DLD1 (cell line): ENCODE measurements around the gene INKA2.

Source experiments
- in situ Hi-C: cut with HindIII; loops from 2 replicates; pipeline ENCODE4 v1.10.0; 2017; ENCODE audit warnings: low sequenced_read_pairs

The INKA2 gene

DNA sequence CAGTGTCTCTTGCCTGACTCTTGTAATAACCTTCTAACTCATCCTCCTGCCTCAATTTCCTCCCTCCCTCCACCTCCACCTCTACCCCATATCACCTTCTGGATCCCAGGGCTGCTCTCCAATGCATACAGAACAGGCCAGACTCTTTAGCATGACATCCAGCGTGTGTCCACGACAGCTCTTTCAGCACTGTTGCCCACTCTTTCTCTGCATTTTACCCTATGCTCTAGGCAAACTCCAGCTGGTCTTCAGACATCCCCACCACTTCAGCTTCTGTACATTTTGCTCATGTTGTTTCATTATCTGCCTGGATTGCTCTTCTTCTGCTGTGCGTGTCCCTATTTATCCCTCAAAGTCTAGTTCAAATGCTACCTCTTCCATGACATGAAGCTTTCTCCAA lies 4.8 kb downstream of the INKA2 start:
- in situ Hi-C loops = no loop called here

DNA sequence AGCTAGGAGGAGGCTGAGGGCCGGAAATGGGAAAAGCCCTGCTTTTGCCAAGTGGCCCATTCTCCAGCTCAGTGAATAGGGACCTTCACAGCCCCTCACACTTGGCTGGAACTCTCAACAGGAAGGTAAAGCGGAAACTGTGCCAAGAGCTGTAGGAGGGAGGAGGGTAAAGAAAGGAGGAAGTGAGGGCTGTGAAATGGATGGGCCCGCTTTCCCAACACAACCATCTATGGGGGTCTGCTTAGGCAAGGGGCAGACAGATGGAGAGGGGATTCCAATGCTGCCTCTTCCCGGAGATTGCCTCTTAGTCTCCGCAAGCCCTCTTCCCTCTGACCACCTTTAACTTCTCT lies 5.2 kb downstream of the INKA2 start:
- in situ Hi-C loops = no loop called here

DNA sequence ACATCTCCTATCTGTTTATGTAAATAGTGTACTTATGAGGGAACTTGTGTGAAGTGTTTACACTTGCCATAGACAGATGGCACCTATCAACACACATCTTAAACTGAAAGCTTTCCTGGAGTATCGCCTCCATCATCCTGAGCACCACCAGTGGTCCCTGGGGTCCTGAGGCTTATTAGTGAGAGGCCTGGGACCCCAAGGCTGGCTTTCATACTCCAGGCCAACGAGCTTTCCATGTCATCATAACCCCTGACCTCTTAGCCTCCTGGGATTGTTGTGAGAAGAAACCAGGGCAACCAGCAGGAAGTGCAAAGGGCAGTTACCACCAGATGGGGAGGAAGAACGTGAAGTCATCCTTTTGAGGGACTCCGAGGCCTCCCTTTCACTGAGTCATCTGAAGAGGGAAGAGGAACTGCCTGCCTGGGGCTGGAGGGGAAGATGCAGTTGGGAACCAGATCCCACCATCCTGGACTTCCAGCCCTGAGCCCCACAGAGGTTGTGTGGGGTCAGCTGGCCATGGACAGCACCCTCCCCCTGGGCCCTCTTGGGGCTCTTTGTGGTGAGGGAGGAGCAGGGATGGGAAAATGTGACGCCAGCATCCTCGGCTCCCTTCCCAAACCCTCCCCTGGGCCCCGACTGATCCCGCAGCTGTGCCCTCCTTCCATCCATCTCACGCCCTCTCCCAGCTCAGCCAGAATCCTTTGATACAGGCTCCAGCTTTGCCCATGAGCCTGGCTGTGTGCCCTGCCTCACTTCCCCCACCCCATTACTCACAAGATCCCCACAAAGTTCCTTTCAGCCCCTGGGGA lies 5.8 kb downstream of the INKA2 start:
- in situ Hi-C loops = no loop called here

DNA sequence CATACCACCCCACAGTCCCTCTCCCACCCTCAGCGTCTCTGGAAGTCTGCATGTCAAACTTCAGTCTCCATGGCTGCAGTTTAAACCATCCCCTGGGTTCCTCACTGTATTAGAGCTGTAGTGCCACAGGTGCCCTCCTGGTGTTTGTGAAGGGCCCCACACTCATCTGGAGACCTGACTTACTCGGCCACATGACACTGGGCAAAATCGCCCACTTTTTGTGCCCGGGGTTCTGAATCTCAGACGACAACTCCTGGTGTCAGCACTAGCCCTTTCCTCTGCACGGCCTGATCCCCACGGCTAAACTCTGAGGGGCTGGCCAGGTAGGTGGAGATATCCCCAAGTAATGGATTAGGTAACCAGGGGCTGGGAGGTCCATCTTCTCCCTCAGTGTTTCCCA lies 6.5 kb downstream of the INKA2 start:
- in situ Hi-C loops = no loop called here

DNA sequence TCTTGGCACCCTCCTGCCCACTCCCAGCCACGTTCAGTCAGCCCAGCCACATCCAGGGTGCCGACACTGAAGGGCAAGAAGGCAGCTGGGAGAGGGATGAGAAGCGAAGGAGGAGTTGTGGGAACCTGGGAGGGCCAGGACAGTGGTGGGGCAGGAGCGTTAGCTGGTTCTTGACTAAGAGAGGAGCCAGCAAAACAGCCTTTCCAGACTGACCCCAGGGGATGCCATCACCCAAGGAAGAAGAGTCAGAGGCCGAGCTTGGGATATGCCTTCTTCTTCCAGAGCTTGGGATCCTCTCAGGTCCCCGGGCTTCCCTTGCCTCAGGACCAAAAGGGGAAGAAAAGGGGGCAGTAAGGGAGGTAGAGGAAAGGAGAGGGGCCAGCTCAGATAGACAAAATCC lies 7.2 kb downstream of the INKA2 start:
- in situ Hi-C loops = no loop called here

DNA sequence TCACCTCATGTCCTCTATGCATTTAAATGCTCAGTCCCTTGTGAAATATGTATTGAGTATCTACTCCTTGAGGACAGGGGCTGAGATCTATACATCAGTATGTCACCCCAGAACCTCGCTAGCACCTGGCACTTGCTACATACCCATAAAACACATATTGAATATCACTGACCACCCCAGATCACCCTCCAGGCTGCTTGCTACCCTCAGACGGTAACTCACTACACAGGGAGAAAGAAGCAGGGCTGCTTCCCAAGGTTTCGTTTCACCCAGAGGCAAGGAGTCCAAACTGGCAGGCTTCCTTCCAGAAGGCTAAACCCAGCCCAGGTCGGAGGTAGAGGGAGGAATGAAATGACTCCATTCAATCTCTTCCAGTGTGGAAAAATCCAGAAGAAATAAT lies 8.5 kb downstream of the INKA2 start:
- in situ Hi-C loops = no loop called here

DNA sequence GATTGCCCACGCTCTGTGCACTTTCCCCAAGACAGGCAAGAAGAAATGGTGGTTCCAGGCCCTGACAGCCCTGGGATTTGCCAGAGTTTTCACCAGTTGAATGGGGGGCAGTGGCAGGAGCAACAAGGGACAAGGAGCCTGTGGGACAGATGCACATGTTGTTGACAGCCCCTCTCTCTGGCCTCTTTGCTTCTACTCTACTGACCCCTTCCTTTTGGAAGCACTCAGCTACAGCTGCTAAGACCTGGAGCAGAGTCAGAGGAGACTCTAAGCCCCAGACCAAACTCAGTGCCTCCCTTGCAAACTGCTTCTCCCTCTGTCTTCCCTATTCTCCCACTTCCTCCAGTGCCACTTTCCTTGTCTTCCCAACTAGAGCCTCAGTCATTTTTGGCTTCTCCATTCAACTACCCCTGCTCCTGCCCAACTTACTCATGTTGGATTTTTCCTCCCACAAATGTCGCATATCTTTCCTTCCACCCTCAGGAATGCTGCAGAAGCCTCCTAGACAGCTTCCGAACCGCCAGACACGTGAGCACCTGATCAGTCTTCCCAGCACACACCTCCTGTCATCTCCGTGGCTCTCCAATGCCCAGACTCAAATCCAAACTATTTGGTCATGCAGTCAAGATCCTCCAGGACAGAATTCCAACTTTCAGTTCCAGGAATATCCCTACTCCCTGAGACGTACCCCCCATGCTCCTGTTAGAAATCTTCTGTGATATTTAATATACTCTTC lies 9.1 kb downstream of the INKA2 start:
- in situ Hi-C loops = no loop called here

DNA sequence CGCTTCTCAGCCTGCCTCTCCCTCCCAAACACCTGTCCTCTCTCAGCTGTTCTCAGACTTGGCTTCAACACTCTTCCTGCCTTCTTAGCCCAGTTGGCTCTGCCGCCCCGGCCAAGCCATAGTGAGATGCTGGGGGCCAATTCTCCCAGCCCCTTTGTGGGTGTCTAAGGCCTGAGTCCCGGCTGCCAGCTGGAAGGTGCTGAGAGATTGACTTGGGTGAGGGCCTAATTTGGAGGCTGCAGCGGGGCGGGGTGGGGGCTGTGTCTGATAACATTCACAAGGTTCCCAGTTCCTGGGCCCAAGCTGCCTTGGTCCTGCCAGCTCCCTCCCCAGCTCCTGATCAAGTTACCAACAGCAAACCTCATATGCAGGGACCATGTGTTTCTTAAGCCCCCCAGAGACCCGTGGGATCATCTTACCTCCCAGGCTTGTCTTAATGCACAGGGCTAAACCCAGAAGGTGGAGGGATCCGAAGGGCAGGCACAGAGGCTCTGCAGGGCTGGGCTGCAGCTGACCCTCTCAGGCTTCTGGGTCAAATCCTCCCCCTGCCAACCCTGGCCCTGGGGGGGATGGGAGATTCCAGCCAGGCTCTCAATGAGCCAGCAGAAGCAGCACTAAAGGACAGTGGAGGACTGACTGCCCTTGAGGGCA lies 9.8 kb downstream of the INKA2 start:
- in situ Hi-C loops = no loop called here

DNA sequence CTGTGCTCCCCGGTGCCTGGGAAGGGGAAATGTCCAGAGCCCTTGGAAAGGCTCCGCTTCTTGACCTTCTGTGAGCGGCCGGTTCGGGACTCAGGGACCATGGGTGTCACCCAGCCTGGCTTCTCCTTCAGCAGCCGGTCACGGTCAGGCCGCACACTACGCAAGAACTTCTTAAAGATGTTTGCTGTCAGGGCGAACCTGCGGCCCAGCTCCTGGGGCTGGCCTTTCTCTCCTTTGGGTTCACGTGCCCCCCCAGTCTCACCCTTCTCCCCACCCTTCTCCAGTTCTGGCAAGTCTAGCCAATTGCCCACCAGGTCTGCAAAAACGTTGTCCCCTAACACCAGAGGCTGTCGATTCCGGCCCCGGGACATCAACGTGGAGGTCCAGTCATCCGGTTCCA lies 12.1 kb downstream of the INKA2 start:
- in situ Hi-C loops = no loop called here

DNA sequence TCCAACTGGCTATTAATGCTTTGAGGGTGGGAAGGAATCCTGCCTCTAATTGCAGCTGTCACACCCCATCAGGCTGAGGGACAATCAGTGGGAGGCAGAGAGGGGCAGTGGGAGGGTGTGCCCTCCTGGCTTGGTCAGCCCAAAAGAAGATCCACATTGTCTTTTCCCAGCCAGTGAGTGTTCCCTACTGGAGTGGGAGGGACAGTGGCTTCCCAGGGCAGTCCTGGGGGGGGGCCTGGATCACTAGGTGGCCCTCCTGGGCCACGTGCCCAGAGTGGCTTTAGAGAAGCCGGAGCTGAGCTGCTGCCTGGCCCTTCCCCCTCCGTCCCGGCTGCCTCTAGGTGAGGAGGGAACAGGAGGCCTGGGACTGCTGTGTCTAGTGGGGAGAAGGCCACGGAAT lies 14.0 kb downstream of the INKA2 start:
- in situ Hi-C loops = no loop called here

DNA sequence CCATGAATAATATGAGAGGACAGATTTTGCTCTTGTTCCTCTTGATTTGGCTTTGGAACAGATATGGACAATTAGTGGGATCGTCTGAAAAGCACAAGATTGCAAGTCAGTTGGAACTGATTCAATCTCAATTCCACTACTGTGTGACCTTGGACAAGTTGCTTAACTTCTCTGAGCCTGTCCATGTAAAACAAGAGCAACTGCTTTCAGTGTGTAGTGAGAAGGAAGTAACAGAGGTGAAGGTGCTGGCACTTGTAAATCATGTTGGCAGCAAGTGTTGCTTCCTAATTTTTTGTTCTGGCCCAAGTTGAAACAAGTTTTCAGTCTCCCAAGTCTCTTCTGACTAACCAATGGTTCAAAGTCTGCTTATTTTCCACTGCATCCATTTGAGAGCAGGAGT lies 15.3 kb downstream of the INKA2 start:
- in situ Hi-C loops = loop anchor here (25.0 kb wide), 1 partner anchor 237 kb away; no protein-coding TSS in a partner anchor

DNA sequence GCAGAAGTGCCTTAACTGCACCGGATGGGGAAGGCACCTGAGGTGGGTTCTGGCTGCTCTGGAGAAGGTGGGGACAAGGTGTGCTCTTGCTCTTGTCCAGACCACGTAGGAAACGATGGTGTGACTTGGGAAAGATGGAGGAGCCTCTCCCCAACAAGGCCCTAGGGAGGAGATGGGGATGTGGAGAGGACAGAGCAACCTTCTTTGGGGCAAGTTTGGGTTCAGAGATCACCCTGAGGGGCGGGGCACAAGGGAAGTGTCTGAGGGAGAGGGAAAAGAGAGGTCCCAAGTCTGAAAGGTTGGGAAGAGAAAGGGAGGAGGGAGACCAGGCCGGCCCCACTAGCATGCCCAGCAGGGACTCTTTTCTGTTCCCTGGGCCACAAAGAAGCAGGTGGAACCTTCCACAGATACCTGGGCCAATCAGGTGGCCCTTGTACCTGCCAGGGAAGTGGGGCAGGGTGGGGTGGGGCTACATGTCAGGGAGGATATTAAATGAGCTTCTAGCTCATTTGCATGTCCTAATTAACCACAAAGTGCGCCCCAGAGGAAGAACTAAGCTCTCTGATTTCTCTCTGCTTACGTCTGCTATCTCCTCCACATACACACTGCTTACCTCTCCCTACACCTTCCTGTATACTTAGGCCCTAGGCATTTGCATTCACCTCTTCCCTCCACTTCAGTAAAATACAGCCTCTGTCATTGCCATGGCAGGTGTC lies 15.9 kb downstream of the INKA2 start:
- in situ Hi-C loops = loop anchor here (25.0 kb wide), 1 partner anchor 236 kb away; no protein-coding TSS in a partner anchor

DNA sequence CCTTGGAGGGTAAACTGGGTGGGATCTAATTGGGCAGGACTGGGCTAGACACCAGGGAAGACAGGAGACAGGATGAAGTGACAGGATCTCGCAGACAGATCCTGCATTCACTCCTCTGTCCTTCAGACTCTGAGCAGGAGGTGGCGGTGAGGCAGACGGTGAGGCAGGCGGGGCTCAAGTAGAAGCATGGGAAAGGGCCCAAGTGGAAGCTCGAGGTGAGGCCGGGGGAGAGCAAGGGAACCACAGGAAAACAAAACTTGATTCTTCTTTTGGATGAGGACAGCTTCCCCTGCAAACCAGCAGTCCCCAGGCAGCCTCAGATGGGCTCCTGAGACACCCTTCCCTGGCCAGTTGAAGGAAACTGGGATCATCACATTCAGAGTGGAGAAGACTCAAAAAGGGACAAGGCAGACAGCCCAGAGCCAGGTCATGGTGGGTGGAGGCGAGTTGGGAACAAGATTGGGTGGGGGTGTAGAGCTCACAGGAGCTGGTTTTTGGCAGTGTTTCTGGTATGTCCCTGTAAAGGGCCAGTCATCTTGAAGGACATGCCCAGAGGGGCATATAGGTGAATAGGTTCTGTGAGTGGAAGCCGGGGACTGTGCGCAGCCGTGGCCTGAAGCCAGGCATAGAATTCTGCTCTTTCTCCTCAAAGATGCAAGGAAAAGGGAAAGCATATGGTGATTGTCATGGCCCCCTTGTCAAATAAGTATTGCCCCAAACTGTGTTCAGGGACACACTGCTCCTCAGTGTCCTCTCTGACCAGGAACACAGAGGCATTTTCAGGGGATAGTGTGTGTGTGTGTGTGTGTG lies 18.0 kb downstream of the INKA2 start:
- in situ Hi-C loops = loop anchor here (25.0 kb wide), 1 partner anchor 234 kb away; no protein-coding TSS in a partner anchor

DNA sequence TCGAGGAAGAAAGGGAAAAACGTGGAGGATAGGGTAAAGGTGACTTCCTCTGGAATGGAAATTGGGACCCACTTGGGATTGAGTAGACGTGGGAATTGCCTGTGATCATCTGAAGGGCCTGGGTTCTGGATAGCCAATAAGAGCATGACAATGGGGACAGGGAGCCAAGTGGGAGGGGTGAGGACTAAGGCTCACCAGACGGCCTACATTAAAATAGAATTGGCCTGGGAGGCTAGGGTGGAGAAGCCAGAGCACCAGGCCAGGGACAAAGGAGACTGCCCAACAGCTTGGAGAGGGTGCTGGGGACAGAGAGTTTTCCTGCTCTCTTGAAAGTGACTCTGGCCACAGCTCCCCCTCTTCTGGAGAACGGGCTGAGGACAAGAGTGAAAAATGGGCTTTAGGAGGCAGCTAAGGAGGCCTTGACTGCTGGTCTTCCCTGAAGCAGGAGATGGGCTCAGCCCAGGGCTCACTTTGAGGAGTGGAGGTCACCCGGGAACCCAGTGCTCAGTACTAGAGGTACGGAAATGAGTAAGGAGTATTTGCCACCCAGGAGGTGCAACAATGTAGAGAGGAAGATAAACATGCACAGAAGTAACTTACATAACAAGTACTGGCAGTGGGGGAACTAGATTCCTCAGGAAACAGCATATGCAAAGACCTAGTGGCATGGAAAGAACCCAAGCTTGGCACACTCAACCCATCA lies 18.8 kb downstream of the INKA2 start:
- in situ Hi-C loops = loop anchor here (25.0 kb wide), 1 partner anchor 233 kb away; no protein-coding TSS in a partner anchor

DNA sequence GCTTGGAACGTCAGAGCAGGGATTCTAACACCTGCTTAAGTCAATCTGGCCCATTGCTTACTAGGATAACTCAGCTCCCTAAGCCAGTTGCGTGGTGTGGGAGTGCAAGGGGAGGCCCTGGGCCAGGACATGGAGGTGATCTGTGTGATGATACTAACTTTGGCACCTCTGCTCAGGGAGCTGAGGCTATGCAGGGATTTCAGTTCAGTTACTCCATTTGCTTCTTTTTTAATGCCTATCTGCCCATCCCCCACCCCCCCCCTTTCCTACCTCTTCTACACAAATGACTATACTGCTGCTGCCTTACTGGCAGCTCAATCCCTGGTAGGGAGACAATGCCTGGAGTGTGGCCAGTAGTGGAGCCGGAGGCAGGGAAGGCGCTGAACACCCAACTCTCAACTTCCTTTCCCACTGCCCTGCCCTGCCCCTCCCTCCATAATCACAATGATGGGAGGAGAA lies 19.5 kb downstream of the INKA2 start:
- in situ Hi-C loops = loop anchor here (25.0 kb wide), 1 partner anchor 232 kb away; no protein-coding TSS in a partner anchor

DNA sequence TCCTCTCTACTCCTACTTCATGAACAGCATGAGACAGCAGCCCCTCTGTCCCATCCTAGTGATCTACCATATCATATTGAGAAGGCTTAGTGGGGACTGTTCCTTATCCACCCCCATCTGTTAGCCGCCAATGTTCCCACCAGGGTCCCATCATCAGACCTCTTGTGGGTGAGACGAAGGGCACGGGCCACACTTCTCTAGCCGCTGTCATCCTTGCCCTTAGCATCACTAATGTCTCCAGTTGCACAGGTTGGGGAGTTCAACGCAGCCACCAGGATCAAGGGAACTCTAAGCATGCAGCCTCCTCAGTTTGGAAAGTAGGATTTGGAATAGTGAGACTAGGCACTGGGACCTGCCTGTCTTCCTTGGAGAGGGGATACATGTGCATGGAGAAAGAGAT lies 20.1 kb downstream of the INKA2 start:
- in situ Hi-C loops = loop anchor here (25.0 kb wide), 1 partner anchor 232 kb away; no protein-coding TSS in a partner anchor

DNA sequence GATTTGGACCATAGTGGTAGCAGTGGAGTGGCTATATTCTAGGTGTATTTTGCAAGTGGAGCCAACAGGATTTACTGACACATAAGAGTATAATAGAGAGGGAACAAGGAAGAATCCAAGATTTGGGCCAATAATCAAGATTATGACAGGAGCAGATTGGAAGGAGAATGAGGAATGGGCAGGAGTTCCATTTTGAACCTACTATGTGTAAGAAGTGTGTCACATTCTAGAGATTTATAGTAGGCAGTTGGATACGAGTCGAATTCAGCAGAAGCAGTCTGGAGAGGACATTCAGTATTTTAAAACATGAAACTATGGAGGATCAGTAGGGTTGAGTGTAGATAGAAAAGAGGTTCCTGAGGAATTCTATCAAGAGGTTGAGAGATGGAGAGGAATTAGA lies 21.7 kb downstream of the INKA2 start:
- in situ Hi-C loops = loop anchor here (25.0 kb wide), 1 partner anchor 230 kb away; no protein-coding TSS in a partner anchor

DNA sequence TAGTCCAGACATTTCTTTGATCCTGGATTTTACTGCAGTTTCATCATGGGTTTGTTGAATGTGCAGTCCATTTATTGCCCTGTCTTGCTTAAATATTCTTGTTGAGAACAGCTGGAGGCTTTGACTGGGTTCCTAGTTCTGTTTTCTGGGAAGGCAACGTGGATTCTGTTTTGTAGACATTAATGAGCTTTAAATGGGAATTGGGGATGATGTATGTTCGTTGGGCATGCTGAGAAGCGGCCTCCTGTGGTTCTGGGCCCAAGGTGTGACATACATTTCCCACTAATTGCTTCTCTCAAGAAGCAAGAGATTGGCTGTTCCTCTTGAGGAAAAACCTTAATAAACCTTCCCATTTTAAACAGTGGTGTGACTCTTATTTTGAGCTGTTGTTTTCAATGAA lies 22.9 kb downstream of the INKA2 start:
- in situ Hi-C loops = loop anchor here (25.0 kb wide), 1 partner anchor 229 kb away; no protein-coding TSS in a partner anchor

DNA sequence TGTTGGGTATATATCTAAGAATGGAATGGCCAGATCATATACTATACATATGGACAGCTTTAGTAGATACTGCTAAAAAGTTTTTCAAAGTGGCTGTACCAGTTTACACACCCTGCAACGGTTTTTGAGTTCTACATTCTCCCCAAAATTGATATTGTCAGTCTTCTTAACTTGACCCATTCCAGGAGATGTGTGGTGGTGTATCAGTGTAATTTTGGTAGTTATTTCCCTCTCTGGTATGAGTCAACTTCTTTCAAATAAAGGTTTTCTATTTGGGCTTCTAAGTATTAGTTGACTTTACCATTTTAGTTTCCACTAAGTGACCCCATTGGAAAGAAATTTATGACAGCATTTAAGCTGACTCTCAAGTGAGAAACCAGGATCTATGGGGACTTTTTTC lies 29.2 kb downstream of the INKA2 start:
- in situ Hi-C loops = loop anchor here (25.0 kb wide), 1 partner anchor 223 kb away; no protein-coding TSS in a partner anchor
